HEK293 (cell line): Measurements from ENCODE around the gene DPP9.

Experiments used
- CTCF ChIA-PET: fragments of 350-600 bp; formaldehyde crosslinking; extraction: SDS; loops from one replicate; lab custom pipeline; 2021; ENCODE audit warnings: antibody characterized with exemption; lab: Yijun Ruan, JAX
- POLR2A ChIA-PET: fragments of 300-600 bp; formaldehyde crosslinking; extraction: SDS; loops from one replicate; lab custom pipeline; 2020; ENCODE audit warnings: antibody characterized with exemption, inconsistent platforms; lab: Yijun Ruan, JAX
- H3K27ac ChIP-seq: fragments of 200-500 bp; sonication (Bioruptor generic); 2 replicates; pipeline ENCODE4 v1.5.1; 2014; ENCODE audit warnings: low read depth, low read length, control low read depth, inconsistent platforms; ENCODE audit errors: extremely low read depth
- H3K36me3 ChIP-seq, 2 experiments: fragments of 200-500 bp in 1 of 2; sonication (Bioruptor generic) in 1 of 2; 1 replicate in 1 of 2; 2 replicates in 1 of 2; pipeline ENCODE4 v1.5.1; 2014 to 2017; ENCODE audit warnings: inconsistent platforms in 2 of 2, low read length in 2 of 2; ENCODE audit not compliant: control insufficient read depth in 2 of 2, insufficient read depth in 1 of 2
- H3K4me1 ChIP-seq: fragments of 200-500 bp; sonication (Bioruptor generic); 2 replicates; pipeline ENCODE4 v1.5.1; 2014; ENCODE audit warnings: mild to moderate bottlenecking, low read length, inconsistent platforms; ENCODE audit not compliant: control insufficient read depth, insufficient read depth
- H3K4me3 ChIP-seq: 2 replicates; pipeline ENCODE4 v1.5.1; 2011; ENCODE audit warnings: low read depth, mild to moderate bottlenecking, control low read depth, low read length, moderate library complexity
- H3K9me3 ChIP-seq: fragments of 200-500 bp; sonication (Bioruptor generic); 2 replicates; pipeline ENCODE4 v1.5.1; 2014; ENCODE audit warnings: low read depth, low read length, inconsistent platforms; ENCODE audit not compliant: control insufficient read depth, insufficient read depth
- BCL11A ChIP-seq: fragments of 450-650 bp; formaldehyde crosslinking; IDR thresholded peaks from 2 replicates; pipeline ENCODE4 v1.5.1; 2016; ENCODE audit warnings: low read depth, missing biosample characterization, missing genetic modification characterization
- CTCF ChIP-seq: fragments of 450-650 bp; formaldehyde crosslinking; IDR thresholded peaks from 2 replicates; pipeline ENCODE4 v1.5.1; 2016; ENCODE audit warnings: missing biosample characterization, missing genetic modification characterization
- GFI1B ChIP-seq: fragments of 450-650 bp; formaldehyde crosslinking; IDR thresholded peaks from 2 replicates; pipeline ENCODE4 v1.5.1; 2016; ENCODE audit warnings: missing biosample characterization, missing genetic modification characterization
- MEIS1 ChIP-seq: sonication (generic); formaldehyde crosslinking; IDR thresholded peaks from 2 replicates; pipeline ENCODE4 v1.8.1; 2022; ENCODE audit warnings: missing genetic modification reagents, mild to moderate bottlenecking, borderline replicate concordance
- SCRT2 ChIP-seq: fragments of 450-650 bp; formaldehyde crosslinking; IDR thresholded peaks from 2 replicates; pipeline ENCODE4 v1.5.1; 2016; ENCODE audit warnings: missing biosample characterization, missing genetic modification characterization
- SETDB1 ChIP-seq: IDR thresholded peaks from one replicate; pipeline ENCODE4 v1.6.1; 2017; ENCODE audit warnings: mild to moderate bottlenecking, low read length, moderate library complexity, mixed read lengths; ENCODE audit not compliant: insufficient read length
- ZBTB48 ChIP-seq: fragments of 450-650 bp; formaldehyde crosslinking; IDR thresholded peaks from 2 replicates; pipeline ENCODE4 v1.5.1; 2016; ENCODE audit warnings: missing biosample characterization, missing genetic modification characterization
- ZNF112 ChIP-seq: fragments of 450-650 bp; formaldehyde crosslinking; IDR thresholded peaks from 2 replicates; pipeline ENCODE4 v1.5.0; 2017; ENCODE audit warnings: missing biosample characterization, missing genetic modification characterization
- ZNF146 ChIP-seq: fragments of 450-650 bp; formaldehyde crosslinking; IDR thresholded peaks from 2 replicates; pipeline ENCODE4 v1.5.1; 2016; ENCODE audit warnings: missing biosample characterization, missing genetic modification characterization
- ZNF19 ChIP-seq: fragments of 450-650 bp; formaldehyde crosslinking; IDR thresholded peaks from 2 replicates; pipeline ENCODE4; 2016; ENCODE audit warnings: missing biosample characterization, missing genetic modification characterization, low read depth
- ZNF341 ChIP-seq: fragments of 450-650 bp; formaldehyde crosslinking; IDR thresholded peaks from 2 replicates; pipeline ENCODE4; 2016; ENCODE audit warnings: low read depth, missing biosample characterization, missing genetic modification characterization
- ZNF354C ChIP-seq: fragments of 450-650 bp; formaldehyde crosslinking; IDR thresholded peaks from 2 replicates; pipeline ENCODE4 v1.5.1; 2016; ENCODE audit warnings: missing biosample characterization, missing genetic modification characterization, low read depth, borderline replicate concordance
- ZNF521 ChIP-seq: fragments of 450-650 bp; formaldehyde crosslinking; IDR thresholded peaks from 2 replicates; pipeline ENCODE4 v1.5.1; 2017; ENCODE audit warnings: missing biosample characterization, mild to moderate bottlenecking, missing genetic modification characterization
- ZNF529 ChIP-seq: fragments of 450-650 bp; formaldehyde crosslinking; IDR thresholded peaks from 2 replicates; pipeline ENCODE4 v1.5.1; 2017; ENCODE audit warnings: missing genetic modification characterization, missing biosample characterization; ENCODE audit not compliant: insufficient replicate concordance
- ZNF544 ChIP-seq: fragments of 450-650 bp; formaldehyde crosslinking; IDR thresholded peaks from 2 replicates; pipeline ENCODE4 v1.5.0; 2017; ENCODE audit warnings: missing biosample characterization, missing genetic modification characterization
- ZNF558 ChIP-seq: fragments of 450-650 bp; formaldehyde crosslinking; IDR thresholded peaks from 2 replicates; pipeline ENCODE4 v1.5.1; 2016; ENCODE audit warnings: missing biosample characterization, missing genetic modification characterization
- ZNF792 ChIP-seq: fragments of 450-650 bp; formaldehyde crosslinking; IDR thresholded peaks from 2 replicates; pipeline ENCODE4 v1.5.1; 2016; ENCODE audit warnings: missing biosample characterization, missing genetic modification characterization
- ZNF830 ChIP-seq: fragments of 450-650 bp; IDR thresholded peaks from 2 replicates; pipeline ENCODE4 v1.5.0; 2018; ENCODE audit warnings: missing biosample characterization, missing genetic modification characterization, low read depth, mild to moderate bottlenecking, moderate library complexity
- ZSCAN16 ChIP-seq: fragments of 450-650 bp; formaldehyde crosslinking; IDR thresholded peaks from 2 replicates; pipeline ENCODE4 v1.5.1; 2016; ENCODE audit warnings: missing biosample characterization, missing genetic modification characterization
- ZSCAN18 ChIP-seq: fragments of 450-650 bp; formaldehyde crosslinking; IDR thresholded peaks from 2 replicates; pipeline ENCODE4 v1.5.1; 2016; ENCODE audit warnings: missing biosample characterization, missing genetic modification characterization
- TF ChIP-seq, protein P1 (sequence below): fragments of 450-650 bp; formaldehyde crosslinking; IDR thresholded peaks from 2 replicates; pipeline ENCODE4 v1.5.1; 2016; ENCODE audit warnings: missing biosample characterization, missing genetic modification characterization
- TF ChIP-seq, protein P2 (sequence below): IDR thresholded peaks from 2 replicates; pipeline ENCODE4 v1.6.1; 2011; ENCODE audit warnings: mild to moderate bottlenecking, low read depth, low read length, borderline replicate concordance
- TF ChIP-seq, protein P3 (sequence below): fragments of 450-650 bp; formaldehyde crosslinking; IDR thresholded peaks from 2 replicates; pipeline ENCODE4 v1.5.1; 2016; ENCODE audit warnings: missing biosample characterization, missing genetic modification characterization

DPP9 gene

GRCh38 chr19:4748185-4748584 is 24.5 kb upstream of the DPP9 start:
- Histone ChIP-seq H3K36me3 (no peaks in the 10 kb centered on the region), H3K9me3 (no peaks in the 10 kb centered on the region), H3K4me3 (no peak overlapping the region), H3K27ac (no peak overlapping the region), H3K4me1 (no peaks in the 10 kb centered on the region)
- ChIA-PET POLR2A (interaction anchor here (1.1 kb wide), 1 partner anchor 21 kb away, joined by 3 read pairs; no protein-coding TSS in a partner anchor), CTCF (interaction anchor here (0.7 kb wide), 1 partner anchor 55 kb away, joined by 3 read pairs; no protein-coding TSS in a partner anchor)
- TF ChIP-seq ZSCAN18 (tag by site-specific recombination): no peak
- TF ChIP-seq, protein P1, sequence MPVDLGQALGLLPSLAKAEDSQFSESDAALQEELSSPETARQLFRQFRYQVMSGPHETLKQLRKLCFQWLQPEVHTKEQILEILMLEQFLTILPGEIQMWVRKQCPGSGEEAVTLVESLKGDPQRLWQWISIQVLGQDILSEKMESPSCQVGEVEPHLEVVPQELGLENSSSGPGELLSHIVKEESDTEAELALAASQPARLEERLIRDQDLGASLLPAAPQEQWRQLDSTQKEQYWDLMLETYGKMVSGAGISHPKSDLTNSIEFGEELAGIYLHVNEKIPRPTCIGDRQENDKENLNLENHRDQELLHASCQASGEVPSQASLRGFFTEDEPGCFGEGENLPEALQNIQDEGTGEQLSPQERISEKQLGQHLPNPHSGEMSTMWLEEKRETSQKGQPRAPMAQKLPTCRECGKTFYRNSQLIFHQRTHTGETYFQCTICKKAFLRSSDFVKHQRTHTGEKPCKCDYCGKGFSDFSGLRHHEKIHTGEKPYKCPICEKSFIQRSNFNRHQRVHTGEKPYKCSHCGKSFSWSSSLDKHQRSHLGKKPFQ (tag by site-specific recombination): no peak
- TF ChIP-seq ZNF146 (tag by site-specific recombination): no peak
- TF ChIP-seq ZNF529 (tag by site-specific recombination): no peak
- no peak for TF ChIP-seq ZNF19 (tag by site-specific recombination)
- no peak for TF ChIP-seq GFI1B
- TF ChIP-seq, protein P2, sequence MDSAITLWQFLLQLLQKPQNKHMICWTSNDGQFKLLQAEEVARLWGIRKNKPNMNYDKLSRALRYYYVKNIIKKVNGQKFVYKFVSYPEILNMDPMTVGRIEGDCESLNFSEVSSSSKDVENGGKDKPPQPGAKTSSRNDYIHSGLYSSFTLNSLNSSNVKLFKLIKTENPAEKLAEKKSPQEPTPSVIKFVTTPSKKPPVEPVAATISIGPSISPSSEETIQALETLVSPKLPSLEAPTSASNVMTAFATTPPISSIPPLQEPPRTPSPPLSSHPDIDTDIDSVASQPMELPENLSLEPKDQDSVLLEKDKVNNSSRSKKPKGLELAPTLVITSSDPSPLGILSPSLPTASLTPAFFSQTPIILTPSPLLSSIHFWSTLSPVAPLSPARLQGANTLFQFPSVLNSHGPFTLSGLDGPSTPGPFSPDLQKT: no peak
- TF ChIP-seq ZNF341 (tag by site-specific recombination): no peak
- no peak for TF ChIP-seq ZBTB48 (tag by site-specific recombination)
- TF ChIP-seq MEIS1: no peak
- TF ChIP-seq ZNF558: no peak

DNA sequence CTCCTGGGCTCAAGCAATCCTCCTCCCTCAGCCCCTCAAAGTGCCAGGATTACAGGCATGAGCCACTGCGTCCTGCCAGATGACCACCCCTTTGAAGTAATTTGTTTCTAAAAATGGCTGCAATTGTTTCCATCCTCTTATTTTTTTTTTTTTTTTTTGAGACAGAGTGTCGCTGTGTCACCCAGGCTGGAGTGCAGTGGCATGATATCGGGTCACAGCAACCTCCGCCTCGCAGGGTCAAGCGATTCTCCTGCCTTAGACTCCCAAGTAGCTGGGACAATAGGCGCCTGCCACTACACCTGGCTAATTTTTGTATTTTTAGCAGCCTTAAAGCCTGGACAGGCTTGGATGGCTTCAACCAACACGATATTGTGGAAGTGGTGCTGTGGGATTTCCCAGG is 22.3 kb upstream of the DPP9 start:
- CTCF ChIA-PET: interaction anchor here (0.7 to 3.0 kb wide), 3 partner anchors 45 to 780 kb away, joined by 3 to 15 read pairs (median 3); partner anchors contain the start of gene FEM1A
- no peaks in the 10 kb centered on the region for H3K36me3 ChIP-seq
- no peak overlapping the region for H3K27ac ChIP-seq
- POLR2A ChIA-PET: no interaction called here
- TF ChIP-seq ZSCAN16: no peak
- TF ChIP-seq ZNF354C (tag by site-specific recombination): no peak
- TF ChIP-seq SETDB1: no peak
- TF ChIP-seq ZNF112 (tag by site-specific recombination): no peak
- TF ChIP-seq ZNF521 (tag by site-specific recombination): no peak
- TF ChIP-seq CTCF (tag by site-specific recombination): no peak
- TF ChIP-seq ZNF830 (tag by site-specific recombination): no peak
- no peak for TF ChIP-seq ZNF544 (tag by site-specific recombination)
- TF ChIP-seq SCRT2: no peak
- TF ChIP-seq BCL11A (tag by site-specific recombination): no peak
- no peak for TF ChIP-seq ZNF792
- TF ChIP-seq, protein P3, sequence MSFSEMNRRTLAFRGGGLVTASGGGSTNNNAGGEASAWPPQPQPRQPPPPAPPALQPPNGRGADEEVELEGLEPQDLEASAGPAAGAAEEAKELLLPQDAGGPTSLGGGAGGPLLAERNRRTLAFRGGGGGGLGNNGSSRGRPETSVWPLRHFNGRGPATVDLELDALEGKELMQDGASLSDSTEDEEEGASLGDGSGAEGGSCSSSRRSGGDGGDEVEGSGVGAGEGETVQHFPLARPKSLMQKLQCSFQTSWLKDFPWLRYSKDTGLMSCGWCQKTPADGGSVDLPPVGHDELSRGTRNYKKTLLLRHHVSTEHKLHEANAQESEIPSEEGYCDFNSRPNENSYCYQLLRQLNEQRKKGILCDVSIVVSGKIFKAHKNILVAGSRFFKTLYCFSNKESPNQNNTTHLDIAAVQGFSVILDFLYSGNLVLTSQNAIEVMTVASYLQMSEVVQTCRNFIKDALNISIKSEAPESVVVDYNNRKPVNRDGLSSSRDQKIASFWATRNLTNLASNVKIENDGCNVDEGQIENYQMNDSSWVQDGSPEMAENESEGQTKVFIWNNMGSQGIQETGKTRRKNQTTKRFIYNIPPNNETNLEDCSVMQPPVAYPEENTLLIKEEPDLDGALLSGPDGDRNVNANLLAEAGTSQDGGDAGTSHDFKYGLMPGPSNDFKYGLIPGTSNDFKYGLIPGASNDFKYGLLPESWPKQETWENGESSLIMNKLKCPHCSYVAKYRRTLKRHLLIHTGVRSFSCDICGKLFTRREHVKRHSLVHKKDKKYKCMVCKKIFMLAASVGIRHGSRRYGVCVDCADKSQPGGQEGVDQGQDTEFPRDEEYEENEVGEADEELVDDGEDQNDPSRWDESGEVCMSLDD (tag by site-specific recombination): no peak
- H3K9me3 ChIP-seq: no peaks in the 10 kb centered on the region
- no peak overlapping the region for H3K4me3 ChIP-seq
- H3K4me1 ChIP-seq: no peaks in the 10 kb centered on the region
